ENCODE measurements around the gene NEK11. TPM values are rescaled to one million over a fixed set of nuclear protein-coding genes. Genes with fewer than 3 reads are reported as not detected.

The NEK11 gene
- total RNA-seq, 1 experiment from 2014 or later = 6.3 TPM

GRCh38 chr3:131282967-131283366 lies 256.3 kb downstream of the NEK11 start:
- Histone ChIP-seq H3K9me3 (replicated peaks) (no peaks in the 10 kb centered on the region), H3K36me3 (no peaks in the 10 kb centered on the region), H3K27me3 (replicated peaks) (no peaks in the 10 kb centered on the region), H3K4me1 (replicated peaks) (no peaks in the 10 kb centered on the region), H3K4me3 (no peak overlapping the region), H3K27ac (no peak overlapping the region)
- DNase-seq (ENCODE audit: low read depth in 1 of 2, low spot score in 2 of 2) = no peak

DNA sequence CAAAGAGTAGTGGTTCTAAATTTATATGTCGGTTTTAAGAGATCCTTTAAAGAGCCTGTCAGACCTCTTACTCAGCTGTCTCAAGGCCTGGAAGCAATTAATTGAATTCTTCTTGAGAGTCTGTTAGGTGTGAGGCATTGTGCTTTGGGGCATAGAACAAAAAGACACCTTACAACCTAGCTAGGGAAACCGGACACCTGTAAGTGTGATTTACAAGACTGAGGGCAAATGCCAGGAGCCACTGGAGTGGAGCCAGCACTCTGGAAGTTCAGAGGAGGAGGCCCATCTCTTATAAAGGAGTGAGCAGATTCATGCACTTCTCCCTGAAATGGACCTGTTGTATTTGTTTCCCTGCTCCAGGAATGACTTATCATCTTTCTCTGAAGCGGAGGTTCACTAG lies 257.2 kb downstream of the NEK11 start:
- DNase-seq (ENCODE audit: low read depth in 1 of 2, low spot score in 2 of 2) = no peak

GRCh38 chr3:131284302-131284701 lies 257.6 kb downstream of the NEK11 start:
- Histone ChIP-seq H3K27ac (no peak overlapping the region), H3K27me3 (replicated peaks) (no peaks in the 10 kb centered on the region), H3K36me3 (no peaks in the 10 kb centered on the region), H3K4me1 (replicated peaks) (no peaks in the 10 kb centered on the region), H3K9me3 (replicated peaks) (no peaks in the 10 kb centered on the region), H3K4me3 (no peak overlapping the region)
- DNase-seq (ENCODE audit: low read depth in 1 of 2, low spot score in 2 of 2) = no peak

More for the DNA sequence above, 257.2 kb downstream of the NEK11 start:
- Histone ChIP-seq H3K27me3 (replicated peaks) (no peaks in the 10 kb centered on the region), H3K9me3 (replicated peaks) (no peaks in the 10 kb centered on the region), H3K4me3 (no peak overlapping the region), H3K36me3 (no peaks in the 10 kb centered on the region), H3K27ac (no peak overlapping the region), H3K4me1 (replicated peaks) (no peaks in the 10 kb centered on the region)

DNA sequence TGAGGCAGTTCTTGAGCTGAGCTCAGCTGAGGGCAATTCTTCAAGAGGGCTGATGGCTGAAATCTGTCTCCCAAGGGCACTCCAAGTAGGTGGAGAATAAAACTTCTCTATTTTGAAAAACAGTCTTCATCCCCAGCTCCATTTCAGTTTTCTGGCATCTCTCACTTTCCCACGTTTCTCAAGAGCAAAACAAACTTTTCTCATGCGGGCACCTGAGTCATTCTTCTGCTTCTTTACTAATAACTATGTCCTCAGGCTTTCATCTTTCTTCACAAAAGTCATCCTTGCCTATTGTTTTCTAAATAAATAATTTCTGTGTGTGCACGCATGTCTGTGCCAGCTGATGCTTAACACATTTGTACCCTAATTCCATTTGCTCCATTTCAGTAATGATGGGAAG lies 258.8 kb downstream of the NEK11 start:
- DNase-seq (ENCODE audit: low read depth in 1 of 2, low spot score in 2 of 2) = no peak
- Histone ChIP-seq H3K4me1 (replicated peaks) (no peaks in the 10 kb centered on the region), H3K27me3 (replicated peaks) (no peaks in the 10 kb centered on the region), H3K27ac (no peak overlapping the region), H3K36me3 (no peaks in the 10 kb centered on the region), H3K4me3 (no peak overlapping the region), H3K9me3 (replicated peaks) (no peaks in the 10 kb centered on the region)

- H3K4me1 ChIP-seq (replicated peaks) = no peaks in the 10 kb centered on the region
These were observed 273.2 kb downstream of the NEK11 start for GRCh38 chr3:131299836-131300235.

GRCh38 chr3:131303848-131304247 lies 277.2 kb downstream of the NEK11 start:
- H3K27ac ChIP-seq = no peak overlapping the region
- H3K4me3 ChIP-seq = no peak overlapping the region
- no peak for DNase-seq (ENCODE audit: low read depth in 1 of 2, low spot score in 2 of 2)
- H3K4me1 ChIP-seq (replicated peaks) = no peaks in the 10 kb centered on the region
- no peaks in the 10 kb centered on the region for H3K27me3 ChIP-seq (replicated peaks)
- no peaks in the 10 kb centered on the region for H3K36me3 ChIP-seq
- no peaks in the 10 kb centered on the region for H3K9me3 ChIP-seq (replicated peaks)

More at GRCh38 chr3:131299836-131300235, 273.2 kb downstream of the NEK11 start:
- Histone ChIP-seq H3K36me3 (no peaks in the 10 kb centered on the region), H3K27me3 (replicated peaks) (no peaks in the 10 kb centered on the region), H3K9me3 (replicated peaks) (no peaks in the 10 kb centered on the region), H3K27ac (no peak overlapping the region), H3K4me3 (no peak overlapping the region)
- no peak for DNase-seq (ENCODE audit: low read depth in 1 of 2, low spot score in 2 of 2)

- no peaks in the 10 kb centered on the region for H3K36me3 ChIP-seq
- H3K27ac ChIP-seq = no peak overlapping the region
- H3K4me1 ChIP-seq (replicated peaks) = no peaks in the 10 kb centered on the region
- no peaks in the 10 kb centered on the region for H3K9me3 ChIP-seq (replicated peaks)
- H3K27me3 ChIP-seq (replicated peaks) = no peaks in the 10 kb centered on the region
- no peak overlapping the region for H3K4me3 ChIP-seq
- no peak for DNase-seq (ENCODE audit: low read depth in 1 of 2, low spot score in 2 of 2)
These were observed 278.2 kb downstream of the NEK11 start for GRCh38 chr3:131304890-131305289.

DNA sequence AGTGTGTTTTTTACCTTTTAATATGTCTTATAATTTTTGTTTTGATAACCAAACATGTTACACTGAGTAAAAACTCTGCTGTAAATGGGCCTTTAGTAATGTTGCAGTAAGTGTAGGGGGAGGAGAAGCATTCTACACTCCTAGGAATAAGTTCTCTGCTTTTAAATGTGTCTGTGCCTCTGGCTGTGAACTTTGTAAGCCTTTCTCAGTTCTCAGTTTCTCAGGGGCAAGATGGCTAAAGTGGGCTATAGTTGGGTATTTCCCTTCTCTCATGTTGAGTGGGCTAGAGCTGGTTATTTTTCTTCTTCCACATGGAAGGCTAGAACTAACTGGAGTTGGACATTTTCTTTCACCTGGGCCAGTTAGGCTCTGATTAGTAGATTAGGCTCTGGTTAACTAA lies 279.6 kb downstream of the NEK11 start:
- no peak overlapping the region for H3K27ac ChIP-seq
- no peak for DNase-seq (ENCODE audit: low read depth in 1 of 2, low spot score in 2 of 2)
- H3K4me3 ChIP-seq = no peak overlapping the region
- no peaks in the 10 kb centered on the region for H3K4me1 ChIP-seq (replicated peaks)
- no peaks in the 10 kb centered on the region for H3K36me3 ChIP-seq
- no peaks in the 10 kb centered on the region for H3K9me3 ChIP-seq (replicated peaks)
- H3K27me3 ChIP-seq (replicated peaks) = no peaks in the 10 kb centered on the region

DNA sequence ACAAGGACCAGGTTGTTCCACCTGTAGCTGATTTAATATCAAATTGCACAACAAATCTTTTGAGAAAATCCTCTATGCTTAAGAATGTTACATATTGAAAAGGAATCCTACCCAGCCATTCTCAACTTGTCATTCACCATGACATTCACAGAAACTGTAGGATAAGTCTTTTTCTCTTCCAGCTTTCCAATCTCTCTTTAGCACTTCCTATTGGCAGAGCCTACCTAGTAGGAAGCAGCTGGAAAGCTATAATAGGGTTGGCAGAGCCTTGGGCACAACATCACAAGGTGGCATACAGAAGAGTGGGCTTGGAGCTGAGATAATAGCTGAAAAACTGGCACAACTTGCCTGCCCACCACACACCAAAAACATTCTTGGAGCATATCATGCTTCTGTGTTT lies 287.6 kb downstream of the NEK11 start:
- no peaks in the 10 kb centered on the region for H3K36me3 ChIP-seq
- no peaks in the 10 kb centered on the region for H3K9me3 ChIP-seq (replicated peaks)
- no peak for DNase-seq (ENCODE audit: low read depth in 1 of 2, low spot score in 2 of 2)
- no peak overlapping the region for H3K4me3 ChIP-seq
- no peaks in the 10 kb centered on the region for H3K4me1 ChIP-seq (replicated peaks)
- H3K27me3 ChIP-seq (replicated peaks) = peaks cover 3% of the 10 kb centered on the region; the same call in 1 of the 2 replicates
- H3K27ac ChIP-seq = no peak overlapping the region

GRCh38 chr3:131315162-131315561 lies 288.5 kb downstream of the NEK11 start:
- Histone ChIP-seq H3K27ac (no peak overlapping the region), H3K4me1 (replicated peaks) (no peaks in the 10 kb centered on the region), H3K9me3 (replicated peaks) (no peaks in the 10 kb centered on the region), H3K4me3 (no peak overlapping the region), H3K36me3 (no peaks in the 10 kb centered on the region), H3K27me3 (replicated peaks) (peaks cover 3% of the 10 kb centered on the region; the same call in 1 of the 2 replicates)
- DNase-seq (ENCODE audit: low read depth in 1 of 2, low spot score in 2 of 2) = no peak

DNA sequence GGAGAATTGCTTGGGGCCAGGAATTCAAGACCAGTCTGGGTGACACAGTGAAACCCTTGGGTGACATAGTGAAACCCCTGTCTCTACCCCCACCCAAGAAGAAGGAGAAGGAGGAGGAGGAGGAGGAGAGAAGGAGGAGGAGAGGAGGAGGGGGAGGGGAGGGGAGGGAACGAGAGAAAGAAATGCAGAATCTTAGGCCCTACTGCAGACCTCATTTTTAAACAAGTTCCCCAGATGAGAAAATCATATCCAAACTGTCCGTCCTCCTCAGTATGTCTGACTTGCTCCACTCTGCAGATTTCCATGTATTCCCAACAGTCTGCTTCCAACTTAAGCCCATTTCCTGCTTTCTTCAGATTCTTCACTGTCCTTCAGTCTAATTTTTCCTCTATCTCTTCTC lies 291.0 kb downstream of the NEK11 start:
- Histone ChIP-seq H3K9me3 (replicated peaks) (no peaks in the 10 kb centered on the region), H3K36me3 (no peaks in the 10 kb centered on the region), H3K27ac (no peak overlapping the region), H3K4me3 (no peak overlapping the region), H3K27me3 (replicated peaks) (peaks cover 3% of the 10 kb centered on the region; the same call in 1 of the 2 replicates), H3K4me1 (replicated peaks) (no peaks in the 10 kb centered on the region)
- DNase-seq (ENCODE audit: low read depth in 1 of 2, low spot score in 2 of 2) = no peak

GRCh38 chr3:131323014-131323413 lies 296.3 kb downstream of the NEK11 start:
- no peak for DNase-seq (ENCODE audit: low read depth in 1 of 2, low spot score in 2 of 2)
- H3K27me3 ChIP-seq (replicated peaks) = no peaks in the 10 kb centered on the region
- no peaks in the 10 kb centered on the region for H3K9me3 ChIP-seq (replicated peaks)
- H3K36me3 ChIP-seq = no peaks in the 10 kb centered on the region
- no peaks in the 10 kb centered on the region for H3K4me1 ChIP-seq (replicated peaks)
- H3K4me3 ChIP-seq = no peak overlapping the region
- no peak overlapping the region for H3K27ac ChIP-seq

- H3K27me3 ChIP-seq (replicated peaks) = no peaks in the 10 kb centered on the region
- DNase-seq (ENCODE audit: low read depth in 1 of 2, low spot score in 2 of 2) = no peak
- no peaks in the 10 kb centered on the region for H3K36me3 ChIP-seq
- H3K9me3 ChIP-seq (replicated peaks) = no peaks in the 10 kb centered on the region
- no peak overlapping the region for H3K4me3 ChIP-seq
- no peaks in the 10 kb centered on the region; the same call in 1 of the 2 replicates for H3K4me1 ChIP-seq (replicated peaks)
- no peak overlapping the region for H3K27ac ChIP-seq
These were observed 297.1 kb downstream of the NEK11 start for GRCh38 chr3:131323792-131324191.

DNA sequence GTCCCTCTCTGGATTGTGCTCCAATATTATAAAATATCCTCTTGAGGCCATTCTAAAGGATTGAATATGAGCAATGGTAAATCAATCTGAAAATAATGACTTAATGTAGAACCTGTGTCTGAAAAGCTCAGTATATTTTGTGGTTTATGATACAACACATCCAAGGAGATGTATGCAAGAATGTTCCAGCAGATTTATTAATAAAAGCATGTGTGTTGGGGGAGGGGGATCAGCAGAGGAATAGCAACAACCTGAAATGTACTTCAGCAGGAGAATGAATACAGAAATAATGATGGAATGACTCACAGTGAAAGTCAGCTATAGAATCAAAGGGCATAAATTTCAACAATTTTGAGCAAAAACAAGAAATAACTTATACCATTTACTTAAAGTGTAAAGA lies 298.2 kb downstream of the NEK11 start:
- no peak for DNase-seq (ENCODE audit: low read depth in 1 of 2, low spot score in 2 of 2)
- Histone ChIP-seq H3K4me1 (replicated peaks) (no peaks in the 10 kb centered on the region; the same call in 1 of the 2 replicates), H3K27me3 (replicated peaks) (no peaks in the 10 kb centered on the region), H3K4me3 (no peak overlapping the region), H3K36me3 (no peaks in the 10 kb centered on the region), H3K9me3 (replicated peaks) (no peaks in the 10 kb centered on the region), H3K27ac (no peak overlapping the region)

- no peaks in the 10 kb centered on the region for H3K9me3 ChIP-seq (replicated peaks)
- H3K27me3 ChIP-seq (replicated peaks) = no peaks in the 10 kb centered on the region
- H3K4me1 ChIP-seq (replicated peaks) = no peaks in the 10 kb centered on the region; the same call in 1 of the 2 replicates
- no peaks in the 10 kb centered on the region for H3K36me3 ChIP-seq
- DNase-seq (ENCODE audit: low read depth in 1 of 2, low spot score in 2 of 2) = no peak
- H3K4me3 ChIP-seq = no peak overlapping the region
- H3K27ac ChIP-seq = no peak overlapping the region
These were observed 299.6 kb downstream of the NEK11 start for GRCh38 chr3:131326307-131326706.
